ENCODE measurements around the gene ARRDC1.

Gene ARRDC1

GRCh38 chr9:137583957-137584356 is 21.5 kb upstream of the ARRDC1 start:
- H3K27me3 ChIP-seq (ENCODE audit: insufficient read depth, poor library complexity, severe bottlenecking) = no peaks in the 10 kb centered on the region
- no peak for DNase-seq (ENCODE audit: low read depth in 1 of 2, low spot score in 1 of 2)
- H3K27ac ChIP-seq (replicated peaks) = no peak overlapping the region
- H3K4me3 ChIP-seq (replicated peaks; ENCODE audit: insufficient read depth, low read length) = no peak overlapping the region
- TF ChIP-seq CTCF (IDR thresholded peaks at IDR 0.05; ENCODE audit: insufficient read depth, low read length) (no peak), REST (IDR thresholded peaks at IDR 0.05; ENCODE audit: insufficient replicate concordance, low read depth) (no peak), POLR2AphosphoS5 (IDR thresholded peaks at IDR 0.05; ENCODE audit: low read depth) (no peak), GABPA (IDR thresholded peaks at IDR 0.05; ENCODE audit: low read depth) (no peak), SPI1 (IDR thresholded peaks at IDR 0.05; ENCODE audit: borderline replicate concordance, low read depth) (no peak)

- Histone ChIP-seq H3K27ac (replicated peaks) (no peak overlapping the region), H3K27me3 (ENCODE audit: insufficient read depth, poor library complexity, severe bottlenecking) (no peaks in the 10 kb centered on the region)
- DNase-seq (ENCODE audit: low read depth in 1 of 2, low spot score in 1 of 2) = no peak
These were observed 18.6 kb upstream of the ARRDC1 start for GRCh38 chr9:137586854-137587253.

GRCh38 chr9:137588311-137588710 is 17.2 kb upstream of the ARRDC1 start:
- TF ChIP-seq CTCF (IDR thresholded peaks at IDR 0.05; ENCODE audit: insufficient read depth, low read length) = no peak
- Histone ChIP-seq H3K27me3 (ENCODE audit: insufficient read depth, poor library complexity, severe bottlenecking) (no peaks in the 10 kb centered on the region), H3K4me3 (replicated peaks; ENCODE audit: insufficient read depth, low read length) (no peak overlapping the region), H3K27ac (replicated peaks) (no peak overlapping the region)
- DNase-seq (ENCODE audit: low read depth in 1 of 2, low spot score in 1 of 2) = no peak

More at GRCh38 chr9:137586854-137587253, 18.6 kb upstream of the ARRDC1 start:
- no peak for TF ChIP-seq POLR2AphosphoS5 (IDR thresholded peaks at IDR 0.05; ENCODE audit: low read depth)
- TF ChIP-seq CTCF (IDR thresholded peaks at IDR 0.05; ENCODE audit: insufficient read depth, low read length) = no peak
- no peak for TF ChIP-seq SPI1 (IDR thresholded peaks at IDR 0.05; ENCODE audit: borderline replicate concordance, low read depth)
- no peak for TF ChIP-seq REST (IDR thresholded peaks at IDR 0.05; ENCODE audit: insufficient replicate concordance, low read depth)
- no peak for TF ChIP-seq GABPA (IDR thresholded peaks at IDR 0.05; ENCODE audit: low read depth)
- H3K4me3 ChIP-seq (replicated peaks; ENCODE audit: insufficient read depth, low read length) = no peak overlapping the region

- no peak for TF ChIP-seq GABPA (IDR thresholded peaks at IDR 0.05; ENCODE audit: low read depth)
- no peak for TF ChIP-seq SPI1 (IDR thresholded peaks at IDR 0.05; ENCODE audit: borderline replicate concordance, low read depth)
- TF ChIP-seq POLR2AphosphoS5 (IDR thresholded peaks at IDR 0.05; ENCODE audit: low read depth) = no peak
- TF ChIP-seq REST (IDR thresholded peaks at IDR 0.05; ENCODE audit: insufficient replicate concordance, low read depth) = no peak
- TF ChIP-seq CTCF (IDR thresholded peaks at IDR 0.05; ENCODE audit: insufficient read depth, low read length) = no peak
- peak overlapping the region; percentile 82 for H3K4me3 ChIP-seq (replicated peaks; ENCODE audit: insufficient read depth, low read length)
- H3K27me3 ChIP-seq (ENCODE audit: insufficient read depth, poor library complexity, severe bottlenecking) = no peaks in the 10 kb centered on the region
- peak overlapping the region; percentile 65 for H3K27ac ChIP-seq (replicated peaks)
- DNase-seq (ENCODE audit: low read depth in 1 of 2, low spot score in 1 of 2) = no peak
These were observed 16.6 kb upstream of the ARRDC1 start for GRCh38 chr9:137588891-137589290.

Data from HL-60 (cell line).